ENCODE results near the gene TSPAN33. TPM values are rescaled to one million over a fixed set of nuclear protein-coding genes. Genes with fewer than 3 reads are reported as not detected.

The TSPAN33 gene
- total RNA-seq, 3 donors from 2014 or later, result 3.9 to 11.4 (median 5.4) TPM

DNA sequence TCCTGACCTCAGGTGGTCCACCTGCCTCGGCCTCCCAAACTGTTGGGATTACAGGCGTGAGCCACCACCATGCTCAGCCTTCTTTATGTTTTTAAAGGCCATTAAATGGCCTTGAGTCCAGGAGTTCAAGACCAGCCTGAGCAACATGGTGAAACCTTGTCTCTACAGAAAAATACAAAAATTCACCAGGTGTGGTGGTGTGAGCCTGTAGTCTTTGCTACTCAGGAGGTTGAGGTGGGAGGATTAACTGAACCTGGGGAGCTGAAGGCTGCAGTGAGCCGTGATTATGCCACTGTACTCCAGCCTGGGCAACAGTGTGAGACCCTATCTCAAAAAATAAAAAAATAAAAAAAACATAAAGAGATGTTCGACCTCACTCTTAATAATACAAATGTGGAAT, 54.9 kb downstream of the TSPAN33 start:
- DNase-seq (ENCODE audit: low spot score in 2 of 2), result no peak
- intact Hi-C loops (cut with DNase I; ENCODE audit: low total_unique reads), result no loop called here
- Histone ChIP-seq H3K9me3 (no peaks in the 10 kb centered on the region), H3K4me3 (no peak overlapping the region), H3K27ac (no peak overlapping the region), H3K36me3 (no peaks in the 10 kb centered on the region), H3K27me3 (no peaks in the 10 kb centered on the region), H3K4me1 (no peaks in the 10 kb centered on the region)
- TF ChIP-seq, protein P1, sequence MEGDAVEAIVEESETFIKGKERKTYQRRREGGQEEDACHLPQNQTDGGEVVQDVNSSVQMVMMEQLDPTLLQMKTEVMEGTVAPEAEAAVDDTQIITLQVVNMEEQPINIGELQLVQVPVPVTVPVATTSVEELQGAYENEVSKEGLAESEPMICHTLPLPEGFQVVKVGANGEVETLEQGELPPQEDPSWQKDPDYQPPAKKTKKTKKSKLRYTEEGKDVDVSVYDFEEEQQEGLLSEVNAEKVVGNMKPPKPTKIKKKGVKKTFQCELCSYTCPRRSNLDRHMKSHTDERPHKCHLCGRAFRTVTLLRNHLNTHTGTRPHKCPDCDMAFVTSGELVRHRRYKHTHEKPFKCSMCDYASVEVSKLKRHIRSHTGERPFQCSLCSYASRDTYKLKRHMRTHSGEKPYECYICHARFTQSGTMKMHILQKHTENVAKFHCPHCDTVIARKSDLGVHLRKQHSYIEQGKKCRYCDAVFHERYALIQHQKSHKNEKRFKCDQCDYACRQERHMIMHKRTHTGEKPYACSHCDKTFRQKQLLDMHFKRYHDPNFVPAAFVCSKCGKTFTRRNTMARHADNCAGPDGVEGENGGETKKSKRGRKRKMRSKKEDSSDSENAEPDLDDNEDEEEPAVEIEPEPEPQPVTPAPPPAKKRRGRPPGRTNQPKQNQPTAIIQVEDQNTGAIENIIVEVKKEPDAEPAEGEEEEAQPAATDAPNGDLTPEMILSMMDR (IDR thresholded peaks at IDR 0.05), result no peak
- TF ChIP-seq POLR2A (IDR thresholded peaks at IDR 0.05), result no peak

DNA sequence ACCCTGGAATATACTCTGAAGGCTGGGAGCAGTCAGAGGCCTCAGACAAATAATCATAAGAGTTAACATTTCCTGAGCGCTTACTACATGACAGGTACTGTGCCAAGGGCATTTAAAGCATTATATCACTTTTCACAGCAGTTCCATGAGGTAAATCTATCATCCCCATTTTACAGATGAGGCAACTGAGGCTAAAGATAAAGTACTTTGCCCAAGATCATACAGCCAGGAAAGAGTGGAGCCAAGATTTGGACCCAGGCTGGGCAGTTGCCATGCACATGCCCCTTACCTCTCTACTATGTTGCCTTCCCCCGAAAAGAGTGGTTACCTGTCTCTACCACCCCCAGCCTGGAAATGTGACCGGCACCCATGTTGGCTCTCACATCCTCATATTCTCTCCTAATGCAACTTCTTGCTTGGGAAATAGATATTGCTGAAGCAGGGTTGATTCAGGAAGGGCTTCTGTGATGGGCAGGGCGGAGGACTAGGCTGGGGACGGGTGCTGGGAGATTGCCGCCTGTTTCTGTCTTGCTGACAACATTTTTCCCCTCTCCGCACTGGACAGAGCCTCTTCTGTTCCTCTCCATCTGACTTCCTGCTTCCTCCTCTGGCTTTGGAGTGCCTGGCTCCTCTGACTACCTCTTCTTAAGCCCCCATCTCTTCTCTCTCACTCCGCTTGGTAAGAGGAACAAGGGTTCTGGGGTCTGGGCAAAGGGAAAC, 57.7 kb downstream of the TSPAN33 start:
- Histone ChIP-seq H3K27me3 (no peaks in the 10 kb centered on the region), H3K27ac (no peak overlapping the region), H3K4me3 (no peak overlapping the region), H3K4me1 (no peaks in the 10 kb centered on the region), H3K36me3 (no peaks in the 10 kb centered on the region), H3K9me3 (no peaks in the 10 kb centered on the region)
- no peak for DNase-seq (ENCODE audit: low spot score in 2 of 2)
- TF ChIP-seq, protein P1 (IDR thresholded peaks at IDR 0.05), result no peak
- no peak for TF ChIP-seq POLR2A (IDR thresholded peaks at IDR 0.05)
- TF ChIP-seq POLR2AphosphoS5 (IDR thresholded peaks at IDR 0.05), result no peak
- intact Hi-C loops (cut with DNase I; ENCODE audit: low total_unique reads), result no loop called here

DNA sequence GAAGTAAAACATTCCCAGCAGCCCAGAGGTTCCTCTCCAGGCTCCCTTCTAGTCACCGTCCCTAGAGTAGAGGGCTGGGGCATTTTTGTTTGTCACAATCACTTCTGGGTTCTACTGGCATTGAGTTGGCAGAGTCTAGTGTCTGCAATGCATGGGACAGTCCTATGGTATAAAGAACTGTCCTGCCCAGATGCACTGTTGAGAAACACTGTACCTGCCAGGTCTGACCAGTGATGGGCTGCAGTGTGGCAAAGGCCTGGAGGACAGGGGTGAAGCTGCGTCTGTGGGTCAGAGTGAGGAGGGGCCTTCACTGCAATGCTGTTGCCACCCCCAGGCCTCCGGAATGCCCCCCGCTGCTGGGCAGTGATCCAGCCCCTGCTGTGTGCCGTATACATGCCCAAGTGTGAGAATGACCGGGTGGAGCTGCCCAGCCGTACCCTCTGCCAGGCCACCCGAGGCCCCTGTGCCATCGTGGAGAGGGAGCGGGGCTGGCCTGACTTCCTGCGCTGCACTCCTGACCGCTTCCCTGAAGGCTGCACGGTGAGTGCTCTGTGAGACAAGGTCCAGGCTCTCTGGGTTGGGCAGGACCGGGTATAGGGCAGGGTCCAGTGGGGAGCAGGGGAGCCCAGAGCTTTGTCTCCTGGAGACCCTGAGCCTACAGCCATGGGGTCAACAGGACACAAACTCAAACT, 58.7 kb downstream of the TSPAN33 start:
- Histone ChIP-seq H3K27me3 (no peaks in the 10 kb centered on the region), H3K27ac (no peak overlapping the region), H3K4me3 (no peak overlapping the region), H3K9me3 (no peaks in the 10 kb centered on the region), H3K36me3 (no peaks in the 10 kb centered on the region), H3K4me1 (no peaks in the 10 kb centered on the region)
- TF ChIP-seq, protein P1 (IDR thresholded peaks at IDR 0.05), result no peak
- no peak for TF ChIP-seq POLR2AphosphoS5 (IDR thresholded peaks at IDR 0.05)
- no peak for TF ChIP-seq POLR2A (IDR thresholded peaks at IDR 0.05)
- intact Hi-C loops (cut with DNase I; ENCODE audit: low total_unique reads), result no loop called here
- no peak for DNase-seq (ENCODE audit: low spot score in 2 of 2)

DNA sequence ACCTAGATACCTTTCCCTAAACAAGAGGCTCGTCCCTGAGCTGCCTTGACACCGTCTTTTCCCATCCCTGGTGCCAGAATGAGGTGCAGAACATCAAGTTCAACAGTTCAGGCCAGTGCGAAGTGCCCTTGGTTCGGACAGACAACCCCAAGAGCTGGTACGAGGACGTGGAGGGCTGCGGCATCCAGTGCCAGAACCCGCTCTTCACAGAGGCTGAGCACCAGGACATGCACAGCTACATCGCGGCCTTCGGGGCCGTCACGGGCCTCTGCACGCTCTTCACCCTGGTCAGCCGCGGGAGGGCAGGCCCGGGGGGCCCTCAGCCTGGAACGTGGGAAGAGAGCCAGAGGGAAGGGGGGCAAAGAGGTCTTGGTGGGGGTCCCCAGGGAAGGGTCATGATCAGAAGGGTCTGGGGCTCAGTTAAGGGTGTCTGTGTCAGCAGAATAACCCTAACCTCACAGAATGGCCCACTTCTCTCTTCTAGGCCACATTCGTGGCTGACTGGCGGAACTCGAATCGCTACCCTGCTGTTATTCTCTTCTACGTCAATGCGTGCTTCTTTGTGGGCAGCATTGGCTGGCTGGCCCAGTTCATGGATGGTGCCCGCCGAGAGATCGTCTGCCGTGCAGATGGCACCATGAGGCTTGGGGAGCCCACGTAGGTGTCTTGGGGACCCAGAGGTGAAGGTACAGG, 60.8 kb downstream of the TSPAN33 start:
- Histone ChIP-seq H3K4me1 (no peaks in the 10 kb centered on the region), H3K27me3 (no peaks in the 10 kb centered on the region), H3K9me3 (no peaks in the 10 kb centered on the region), H3K4me3 (no peak overlapping the region), H3K27ac (no peak overlapping the region), H3K36me3 (no peaks in the 10 kb centered on the region)
- no peak for TF ChIP-seq POLR2AphosphoS5 (IDR thresholded peaks at IDR 0.05)
- TF ChIP-seq, protein P1 (IDR thresholded peaks at IDR 0.05), result no peak
- no peak for TF ChIP-seq POLR2A (IDR thresholded peaks at IDR 0.05)
- intact Hi-C loops (cut with DNase I; ENCODE audit: low total_unique reads), result no loop called here
- no peak for DNase-seq (ENCODE audit: low spot score in 2 of 2)
